Activated T-cell treated with anti-CD3 and anti-CD28 coated beads for 24 hours (primary cell): ENCODE results near the gene KIAA0319L.
A peak's percentile ranks its signal among the peaks of the same experiment; 100 is the strongest.

Experiments used
- DNase-seq: peaks from one replicate; pipeline ENCODE4 v3.0.0-alpha.2; 2020; ENCODE audit warnings: low read depth

KIAA0319L gene

GRCh38 chr1:35561972-35562680 lies 4.9 kb upstream of the KIAA0319L start:
- DNase-seq: no peak

DNA sequence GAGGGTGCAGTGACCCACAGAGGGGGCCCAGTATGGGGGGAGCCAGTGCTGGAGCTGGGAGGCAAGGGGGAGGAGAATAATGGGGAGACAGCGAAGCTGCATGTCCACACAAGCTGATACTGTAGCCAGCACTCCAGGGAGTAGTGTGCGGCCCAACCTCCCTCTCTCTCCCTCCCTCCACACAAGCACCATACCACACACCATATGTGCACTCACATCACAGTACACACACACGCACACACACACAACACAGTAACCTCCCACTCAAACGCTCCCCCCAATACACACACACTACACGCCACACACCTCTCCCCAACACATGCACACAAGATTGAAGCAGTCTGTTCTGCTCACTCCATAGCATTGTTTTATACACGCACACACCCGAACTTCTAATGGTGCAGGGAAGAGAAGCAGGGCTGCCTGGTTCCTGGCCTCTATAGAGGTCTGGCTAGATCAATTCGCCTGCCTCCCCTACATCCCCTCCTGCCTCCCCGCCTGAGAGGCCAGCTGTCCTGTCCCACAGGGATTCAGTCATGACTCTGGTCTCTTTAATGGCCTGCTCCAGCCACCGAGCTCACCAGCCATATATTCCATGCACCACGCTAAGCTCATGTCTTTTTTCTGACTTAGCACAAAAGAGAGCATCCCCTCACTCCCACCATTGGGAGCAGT lies 4.2 kb upstream of the KIAA0319L start:
- DNase-seq: no peak

DNA sequence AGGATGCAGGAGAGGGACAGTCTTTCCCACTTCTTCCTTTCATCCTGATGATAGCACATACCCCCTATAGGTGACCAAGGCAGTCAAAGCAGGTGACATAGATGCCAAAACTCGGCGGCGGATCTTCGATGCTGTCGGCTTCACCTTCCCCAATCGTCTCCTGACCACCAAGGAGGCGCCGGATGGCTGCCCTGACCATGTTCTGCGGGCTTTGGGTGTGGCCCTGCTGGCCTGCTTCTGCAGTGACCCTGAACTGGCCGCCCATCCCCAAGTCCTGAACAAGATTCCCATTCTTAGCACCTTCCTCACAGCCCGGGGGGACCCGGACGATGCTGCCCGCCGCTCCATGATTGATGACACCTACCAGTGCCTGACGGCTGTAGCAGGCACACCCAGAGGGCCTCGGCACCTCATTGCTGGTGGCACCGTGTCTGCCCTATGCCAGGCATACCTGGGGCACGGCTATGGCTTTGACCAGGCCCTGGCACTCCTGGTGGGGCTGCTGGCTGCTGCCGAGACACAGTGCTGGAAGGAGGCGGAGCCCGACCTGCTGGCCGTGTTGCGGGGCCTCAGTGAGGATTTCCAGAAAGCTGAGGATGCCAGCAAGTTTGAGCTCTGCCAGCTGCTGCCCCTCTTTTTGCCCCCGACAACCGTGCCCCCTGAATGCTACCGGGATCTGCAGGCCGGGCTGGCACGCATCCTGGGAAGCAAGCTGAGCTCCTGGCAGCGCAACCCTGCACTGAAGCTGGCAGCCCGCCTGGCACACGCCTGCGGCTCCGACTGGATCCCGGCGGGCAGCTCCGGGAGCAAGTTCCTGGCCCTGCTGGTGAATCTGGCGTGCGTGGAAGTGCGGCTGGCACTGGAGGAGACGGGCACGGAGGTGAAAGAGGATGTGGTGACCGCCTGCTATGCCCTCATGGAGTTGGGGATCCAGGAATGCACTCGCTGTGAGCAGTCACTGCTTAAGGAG lies 3.3 kb upstream of the KIAA0319L start:
- DNase-seq: no peak

DNA sequence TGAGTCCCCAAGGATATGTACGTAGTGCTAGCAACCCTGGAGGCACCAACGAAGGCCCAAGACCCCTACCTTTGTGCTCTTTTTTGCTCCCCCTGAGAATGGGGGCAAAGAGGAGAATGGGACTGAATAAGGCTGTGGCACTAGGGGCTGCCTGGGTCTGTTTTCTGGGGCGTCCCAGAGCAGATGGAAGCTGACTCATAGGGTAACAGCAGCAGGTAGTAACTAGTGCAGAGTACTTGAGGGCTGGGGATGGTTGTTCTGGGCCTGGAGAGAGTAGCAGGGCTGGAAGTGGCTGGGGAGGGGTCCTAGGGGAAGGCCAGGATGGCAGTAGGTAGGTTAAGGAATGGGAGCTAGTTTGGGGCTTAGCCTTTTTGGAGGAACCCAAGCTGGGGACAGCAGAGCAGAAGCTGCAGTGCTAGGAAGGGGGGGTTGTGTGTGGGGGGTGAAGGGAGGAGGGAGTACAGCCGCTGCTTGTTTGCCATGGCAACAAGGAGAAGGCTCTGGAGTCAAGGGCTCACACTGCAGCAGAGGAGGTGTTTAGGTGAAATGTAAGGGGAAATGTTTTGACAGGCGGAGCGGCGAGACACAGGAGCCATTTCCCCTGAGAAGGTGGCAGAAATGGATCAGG lies 2.2 kb upstream of the KIAA0319L start:
- DNase-seq: no peak

GRCh38 chr1:35558374-35559316 lies 1.4 kb upstream of the KIAA0319L start:
- no peak for DNase-seq

DNA sequence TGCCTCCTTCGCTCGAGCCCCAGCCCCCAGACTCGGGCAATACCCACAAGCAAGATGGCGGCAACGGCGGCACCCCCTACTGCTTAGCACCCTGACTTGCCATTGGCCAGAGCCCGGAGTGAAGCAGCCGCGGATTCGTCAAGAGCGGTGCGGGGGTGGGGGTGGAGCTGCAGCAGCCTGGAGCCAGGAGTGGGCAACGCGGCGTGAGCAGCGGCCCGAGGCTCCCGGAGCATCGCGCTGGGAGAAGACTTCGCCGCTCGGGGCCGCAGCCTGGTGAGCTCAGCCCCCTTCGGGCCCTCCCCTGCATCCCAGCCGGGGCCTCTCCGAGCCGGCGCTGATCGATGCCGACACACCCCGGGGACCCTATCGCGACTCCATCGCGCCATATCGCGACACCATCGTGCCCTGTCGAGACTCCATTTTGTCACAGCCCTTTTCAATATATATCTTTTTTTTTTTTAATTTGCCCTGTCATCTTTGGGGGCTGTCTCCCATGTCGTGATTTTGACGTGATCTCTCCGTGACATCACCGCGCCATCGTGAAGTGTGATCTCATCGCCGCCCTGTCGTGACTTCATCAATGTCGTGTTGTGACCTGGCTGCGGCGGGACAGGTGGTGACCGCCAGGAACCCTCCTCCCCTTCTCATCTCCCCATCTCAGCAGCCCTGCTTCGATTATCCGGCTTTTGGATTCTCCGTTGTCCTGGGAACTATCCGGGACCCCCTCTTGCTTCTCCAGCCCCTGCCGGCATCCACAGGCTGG lies 589 bp upstream of the KIAA0319L start, which contains the start of gene NCDN:
Gene NCDN, plus strand, starts transcription at position 189 of the 763 bp plus-strand sequence. Its CDS starts 392 bp downstream, at position 581.
- peak; percentile 94 for DNase-seq

GRCh38 chr1:35556484-35557117 lies 602 bp downstream of the KIAA0319L start:
- no peak for DNase-seq

GRCh38 chr1:35555601-35556477 lies 1.4 kb downstream of the KIAA0319L start:
- DNase-seq: no peak

GRCh38 chr1:35555212-35555584 lies 2.0 kb downstream of the KIAA0319L start:
- DNase-seq: no peak

DNA sequence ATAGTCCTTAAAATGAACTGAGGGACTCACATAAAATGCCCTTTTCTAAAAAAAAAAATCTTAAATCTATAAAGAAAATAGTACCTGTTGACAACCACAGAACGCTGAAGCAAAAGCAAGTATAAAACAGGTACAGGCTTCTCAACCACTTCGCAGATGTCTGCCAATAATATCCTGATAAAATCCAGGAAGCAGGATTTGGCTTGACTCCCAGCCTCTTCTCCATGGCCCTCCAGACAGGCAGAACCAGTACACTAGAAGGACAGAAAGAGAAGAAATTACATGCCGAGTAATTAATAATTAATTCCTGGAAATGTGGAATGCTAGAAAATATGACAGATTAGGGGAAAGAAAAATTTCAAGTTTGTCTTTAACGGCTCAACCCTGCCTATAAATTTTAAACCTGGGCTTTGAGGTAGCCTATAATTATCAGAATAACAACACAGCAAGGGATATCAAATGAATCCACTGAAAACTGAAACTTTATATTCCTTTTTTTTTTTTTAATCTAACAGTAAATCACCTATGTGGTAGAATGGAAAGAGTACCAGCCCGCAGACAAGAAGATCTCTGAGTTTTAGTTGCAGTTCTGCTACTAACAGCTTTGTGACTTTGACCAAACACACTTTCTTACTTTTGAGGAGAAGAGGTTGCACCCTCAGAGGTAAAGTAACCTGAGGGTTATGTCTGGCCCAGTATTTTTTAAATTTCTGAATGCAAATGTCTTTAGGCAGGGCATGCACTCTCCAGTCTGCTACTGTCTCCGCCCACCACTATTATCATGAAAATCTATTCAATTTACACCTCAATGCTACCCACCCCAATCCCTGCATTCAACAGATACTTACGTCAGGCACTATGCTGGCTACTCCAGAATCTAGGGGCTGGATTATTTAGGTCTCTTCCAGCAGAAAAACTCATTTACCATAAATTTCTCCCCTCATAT lies 2.7 kb downstream of the KIAA0319L start:
- no peak for DNase-seq

GRCh38 chr1:35553851-35554250 lies 3.4 kb downstream of the KIAA0319L start:
- no peak for DNase-seq

GRCh38 chr1:35546614-35547013 lies 10.6 kb downstream of the KIAA0319L start:
- DNase-seq: no peak

DNA sequence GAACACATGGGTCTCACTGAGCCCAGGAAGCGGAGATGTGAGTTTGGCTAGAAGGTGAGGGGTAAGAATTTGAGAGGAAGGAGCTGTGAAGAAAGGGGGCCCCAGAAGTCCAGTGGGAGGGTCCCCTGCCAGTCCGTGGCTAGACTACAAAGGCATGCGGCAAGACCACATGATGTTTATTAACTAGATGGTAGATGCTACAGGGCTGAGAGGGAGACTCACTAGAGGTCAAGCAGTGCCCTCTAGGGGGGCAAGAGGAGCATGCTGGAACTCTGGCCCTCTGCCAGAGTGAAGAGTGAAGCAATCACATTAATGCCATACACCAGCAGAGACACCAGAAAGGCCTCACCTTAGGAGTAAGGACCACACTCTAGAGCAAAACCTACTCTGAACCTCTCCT lies 12.2 kb downstream of the KIAA0319L start:
- DNase-seq: no peak

GRCh38 chr1:35539824-35540261 lies 17.4 kb downstream of the KIAA0319L start:
- no peak for DNase-seq

- no peak for DNase-seq
These were observed 18.0 kb downstream of the KIAA0319L start for GRCh38 chr1:35539073-35539823.

DNA sequence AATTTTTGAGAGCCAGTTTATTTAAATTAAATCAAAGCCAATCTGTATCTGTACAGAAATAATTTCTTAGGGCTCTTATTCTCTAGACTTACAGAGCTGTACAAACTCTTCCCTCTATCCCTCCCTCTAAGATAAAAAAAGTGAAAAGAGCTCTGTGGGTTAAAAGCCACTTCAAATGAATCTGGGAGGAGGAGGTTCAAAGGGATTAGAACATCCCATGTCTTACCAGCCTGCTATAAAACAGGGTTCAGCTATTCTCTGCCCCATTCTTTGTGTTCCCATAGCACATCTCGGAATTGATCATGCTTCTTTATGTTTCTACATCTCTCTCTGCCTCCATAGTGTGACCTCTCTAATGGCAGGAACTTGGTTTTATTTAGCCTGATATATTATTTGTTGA lies 19.4 kb downstream of the KIAA0319L start:
- DNase-seq: no peak
